Stimulated activated CD8-positive, alpha-beta memory T cell treated with anti-CD3 and anti-CD28 coated beads, Interleukin-15, amount 100 ng/mL, for 48 hours (primary cell): ENCODE data around the gene GCSAML.
"Not testable (repeated sequence)": the region's sequence is repeated elsewhere in the genome, so short reads cannot be mapped to it uniquely, and the experiment has no call there.

Experiments used
- DNase-seq, 2 donors: peaks; one replicate each; pipeline ENCODE4 v3.0.0-alpha.2; 2020; ENCODE audit warnings: low read depth in 2 of 2

GCSAML gene

DNA sequence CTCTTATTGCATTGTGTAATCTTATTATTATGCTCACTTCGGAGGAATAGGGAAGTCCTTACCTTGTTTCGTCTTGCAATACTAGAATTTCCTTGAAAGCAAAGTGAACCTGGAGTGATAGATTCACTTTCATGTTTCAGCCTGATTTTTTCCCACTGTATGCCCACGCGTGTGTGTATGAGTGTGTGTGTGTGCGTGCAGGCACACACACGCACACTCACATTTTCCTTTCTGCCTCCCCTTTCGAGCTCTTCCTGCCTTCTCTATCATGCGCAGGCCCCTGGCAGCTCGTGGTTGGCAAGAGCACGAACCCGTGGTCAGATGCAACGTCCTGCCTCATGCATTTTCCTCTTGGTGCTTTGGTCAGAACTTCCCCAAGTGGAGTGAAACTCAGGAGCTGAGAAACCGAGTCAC lies at the start of gene GCSAML:
TSS of gene GCSAML (plus strand) at position 366 of the 414 bp plus-strand sequence. CDS start 58 bp downstream, outside the sequence.
- no peak for DNase-seq

DNA sequence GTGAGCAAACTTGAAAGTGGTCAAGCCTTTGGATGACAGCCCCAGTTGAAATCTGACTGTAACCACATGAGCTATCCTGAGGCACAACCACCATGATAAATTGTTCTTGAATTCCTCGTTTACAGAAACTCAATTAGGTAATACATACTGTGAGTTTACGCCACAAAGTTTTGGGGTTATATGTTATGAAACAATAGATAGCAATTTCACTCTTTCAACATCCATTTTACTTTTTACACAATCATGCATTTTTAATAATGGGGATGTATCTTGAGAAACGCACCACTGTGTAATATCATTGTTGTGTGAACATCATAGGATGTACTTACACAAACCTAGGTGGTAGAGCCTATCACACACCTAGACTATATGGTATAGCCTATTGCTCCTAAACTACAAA lies 48.1 kb upstream of the GCSAML start:
- no peak for DNase-seq

DNA sequence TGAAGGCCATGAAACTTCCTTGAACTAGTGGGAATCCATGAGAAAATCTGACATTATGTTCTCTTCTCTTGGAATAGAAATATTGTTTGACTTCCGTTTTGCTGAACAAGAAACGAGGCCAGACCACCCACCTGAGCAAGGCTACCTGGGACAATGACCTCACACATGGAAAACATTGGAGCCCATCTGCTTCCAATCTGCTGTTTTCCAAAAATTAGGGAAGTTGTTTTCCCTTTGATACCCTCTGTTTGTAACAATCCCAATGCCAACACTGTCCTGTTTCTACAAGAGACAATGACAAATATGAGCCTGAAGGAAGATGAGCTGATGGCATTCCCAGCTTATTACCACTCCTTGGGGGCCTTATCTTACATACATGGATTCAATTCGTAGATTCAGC lies 42.1 kb upstream of the GCSAML start:
- no peak for DNase-seq

DNA sequence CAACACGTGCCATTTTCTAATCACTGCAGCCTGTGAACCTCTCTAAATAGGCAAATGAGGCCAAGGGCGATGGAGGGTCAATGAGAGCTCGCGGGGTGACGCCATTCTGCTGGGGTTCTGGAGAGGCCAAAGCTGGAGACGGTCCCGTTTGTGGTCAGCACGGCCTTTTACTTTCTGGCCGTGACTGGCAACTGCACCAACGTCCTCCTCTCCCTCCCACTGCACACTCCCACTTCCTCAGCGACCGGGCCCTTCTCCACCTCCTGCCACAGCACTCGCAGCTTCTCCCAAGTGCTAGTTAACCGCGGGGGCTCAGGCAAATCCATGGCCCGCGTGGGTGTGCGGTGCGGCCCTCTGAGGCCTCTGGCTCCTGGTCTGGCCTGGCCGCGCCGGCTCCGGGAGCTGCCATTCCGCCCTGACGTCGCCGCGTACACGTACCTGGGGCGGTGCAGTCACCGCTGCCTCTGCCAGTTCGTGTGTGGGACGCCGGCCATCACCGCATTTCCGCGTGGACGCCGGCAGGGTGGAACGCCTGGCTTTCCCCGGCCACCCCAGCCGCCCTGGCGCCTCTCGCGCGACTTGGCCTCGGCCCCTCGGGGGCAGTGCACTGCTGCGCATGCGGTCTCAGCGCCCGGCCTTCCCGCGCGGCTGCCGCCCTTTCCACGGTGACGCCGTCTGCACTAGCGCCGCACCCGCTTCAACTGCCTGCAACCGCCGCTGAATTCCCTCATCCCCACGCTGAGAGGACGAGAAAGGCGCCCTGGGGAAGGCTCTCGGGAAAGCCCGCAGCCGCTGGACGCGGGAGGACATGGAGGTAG lies 30.9 kb upstream of the GCSAML start:
- peak in 1 of 2 donors; percentile 2 for DNase-seq

DNA sequence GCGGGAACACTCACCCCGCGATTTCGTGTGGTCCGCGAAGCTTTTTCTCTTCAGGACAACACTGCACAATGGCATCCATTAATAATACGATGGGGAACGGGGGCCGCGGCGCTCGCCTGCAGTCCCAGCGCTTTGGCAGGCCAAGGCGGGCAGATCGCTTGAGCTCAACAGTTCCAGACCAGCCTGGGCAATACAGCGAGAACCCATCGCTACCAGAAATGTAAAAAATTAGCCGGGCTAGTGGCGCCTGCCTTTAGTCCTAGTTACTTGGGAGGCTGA lies 30.4 kb upstream of the GCSAML start:
- no peak for DNase-seq

DNA sequence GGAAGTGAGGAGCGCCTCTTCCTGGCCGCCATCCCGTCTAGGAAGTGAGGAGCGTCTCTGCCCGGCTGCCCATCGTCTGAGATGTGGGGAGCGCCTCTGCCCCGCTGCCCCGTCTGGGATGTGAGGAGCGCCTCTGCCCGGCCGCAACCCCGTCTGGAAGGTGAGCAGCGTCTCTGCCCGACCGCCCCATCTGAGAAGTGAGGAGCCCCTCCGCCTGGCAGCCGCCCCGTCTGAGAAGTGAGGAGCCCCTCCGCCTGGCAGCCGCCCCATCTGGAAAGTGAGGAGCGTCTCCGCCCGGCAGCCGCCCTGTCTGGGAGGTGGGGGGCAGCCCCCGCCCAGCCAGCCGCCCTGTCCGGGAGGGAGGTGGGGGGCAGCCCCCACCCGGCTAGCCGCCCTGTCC lies 27.0 kb upstream of the GCSAML start:
- DNase-seq: not testable (repeated sequence)

GRCh38 chr1:247528812-247529474 lies 20.0 kb upstream of the GCSAML start:
- DNase-seq: no peak

- DNase-seq: no peak
Measured at GRCh38 chr1:247529771-247530355, 19.1 kb upstream of the GCSAML start.

GRCh38 chr1:247530785-247531184 lies 18.1 kb upstream of the GCSAML start:
- DNase-seq: no peak

DNA sequence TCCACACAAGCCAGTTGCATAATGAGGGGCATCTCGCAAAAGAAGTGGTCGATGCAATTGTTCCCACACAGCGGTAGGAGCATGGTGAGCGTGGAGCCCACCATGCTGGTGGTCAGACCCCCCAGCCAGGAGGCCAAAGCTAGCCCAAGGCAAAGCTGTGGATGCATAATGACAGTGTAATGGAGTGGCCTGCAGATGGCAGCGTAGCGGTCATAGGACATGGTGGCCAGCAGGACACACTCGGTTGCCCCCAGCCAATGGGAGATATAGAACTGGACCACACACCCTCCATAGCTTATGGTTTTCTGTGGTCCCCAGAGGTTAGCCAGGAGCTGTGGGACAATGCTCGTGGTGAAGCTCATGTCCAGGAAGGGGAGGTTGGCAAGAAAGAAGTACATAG lies 17.0 kb upstream of the GCSAML start:
- no peak for DNase-seq

GRCh38 chr1:247535402-247535801 lies 13.5 kb upstream of the GCSAML start:
- no peak for DNase-seq

- no peak for DNase-seq
Measured at GRCh38 chr1:247536340-247536739, 12.6 kb upstream of the GCSAML start, which contains the start of gene OR2C3. OR2C3 (minus strand) TSS chr1:247536440; CDS start chr1:247532511, 3,929 bp downstream.

DNA sequence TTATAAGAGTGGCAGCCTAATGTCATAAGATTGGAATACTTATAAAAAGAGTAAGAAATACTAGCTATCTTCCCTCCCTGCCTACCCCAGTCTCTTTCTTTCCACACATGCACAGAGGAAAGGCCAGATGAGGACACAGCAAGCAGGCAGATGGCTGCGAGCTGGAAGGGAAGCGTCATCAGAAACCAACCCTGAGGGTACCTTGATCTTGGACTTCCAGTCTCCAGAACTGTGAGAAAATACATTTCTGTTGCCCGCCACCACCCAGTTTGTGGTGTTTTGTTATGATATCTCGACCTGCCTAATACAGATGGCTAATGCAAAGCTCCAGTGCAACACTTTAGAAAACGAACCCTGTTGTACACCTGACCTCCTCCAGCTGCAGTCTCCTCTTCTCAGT lies 10.4 kb upstream of the GCSAML start:
- no peak for DNase-seq

DNA sequence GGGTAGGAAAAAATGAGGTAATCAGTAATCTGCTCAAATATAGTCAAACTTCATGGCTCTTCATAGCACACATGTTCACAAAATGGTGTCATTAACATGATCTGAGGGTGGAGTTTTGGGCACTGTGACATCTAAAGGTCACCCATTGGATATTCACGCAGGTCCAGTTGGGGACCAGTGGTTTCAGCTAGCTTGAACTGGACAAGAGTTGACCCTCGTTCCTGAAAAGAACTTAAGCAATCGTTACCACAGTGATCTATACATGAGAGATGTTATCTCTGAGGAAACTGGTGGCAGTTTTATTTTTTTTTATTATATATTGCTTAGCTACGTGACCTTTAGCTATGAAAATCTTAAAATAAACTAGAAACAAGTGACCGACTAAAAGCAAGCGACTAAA lies 9.7 kb upstream of the GCSAML start:
- no peak for DNase-seq

GRCh38 chr1:247540581-247540980 lies 8.4 kb upstream of the GCSAML start:
- DNase-seq: no peak

- DNase-seq: no peak
Measured at GRCh38 chr1:247542811-247543210, 6.1 kb upstream of the GCSAML start.

- DNase-seq: no peak
Measured at GRCh38 chr1:247548092-247548491, 842 bp upstream of the GCSAML start.

DNA sequence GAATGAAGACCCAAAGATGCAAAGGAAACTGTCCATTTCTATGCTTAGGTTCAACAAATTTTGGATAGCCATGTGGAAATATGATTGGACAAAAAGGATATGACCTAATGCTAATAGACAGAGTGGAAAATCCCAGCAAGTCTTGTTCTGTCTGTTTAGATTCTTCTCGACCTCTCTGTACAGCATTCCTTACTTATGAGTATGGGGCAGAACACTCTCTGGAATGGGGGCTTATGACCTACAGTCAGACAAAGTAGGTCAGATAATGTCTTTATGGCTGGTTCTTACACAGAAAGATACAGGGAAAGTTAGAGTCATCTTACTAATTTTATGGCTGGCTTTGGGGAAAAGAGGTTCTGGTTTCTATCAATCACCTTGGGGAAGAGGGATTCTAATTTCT lies 2.8 kb downstream of the GCSAML start:
- no peak for DNase-seq

GRCh38 chr1:247552231-247552630 lies 3.3 kb downstream of the GCSAML start:
- DNase-seq: no peak

- no peak for DNase-seq
Measured at GRCh38 chr1:247557926-247558674, 9.2 kb downstream of the GCSAML start.

DNA sequence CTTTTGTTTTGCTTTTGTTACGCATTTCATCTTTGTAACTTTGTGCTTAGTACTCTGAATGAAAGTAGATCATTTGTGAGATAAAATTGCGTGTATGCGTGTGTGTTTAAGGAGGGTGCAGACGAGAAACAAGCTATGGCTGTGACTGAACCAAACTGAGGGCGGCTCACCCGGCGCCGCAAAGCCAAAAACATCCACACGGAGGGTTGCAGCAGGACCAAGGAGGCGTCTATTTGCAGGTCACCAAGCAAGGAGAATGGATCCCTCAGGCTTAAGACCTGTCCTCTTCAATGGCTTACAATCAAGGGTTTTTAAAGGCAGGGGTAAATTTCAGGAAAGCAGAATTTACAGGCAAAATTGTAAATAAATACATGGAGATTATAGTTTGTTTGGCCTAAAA lies 12.8 kb downstream of the GCSAML start:
- no peak for DNase-seq

GRCh38 chr1:247562198-247562597 lies 13.3 kb downstream of the GCSAML start:
- no peak for DNase-seq
